Neuronal stem cell (in vitro differentiated cells): ENCODE measurements around the gene ENPEP.

Experiments
- DNase-seq: peaks from one replicate; pipeline ENCODE4 v3.0.0-alpha.2; 2013; ENCODE audit warnings: low spot score
- H2AFZ ChIP-seq: one replicate; pipeline ENCODE4 v1.6.1; 2013; ENCODE audit warnings: mild to moderate bottlenecking, low read length, inconsistent platforms
- H2AK5ac ChIP-seq: 2 replicates; pipeline ENCODE4 v1.6.1; 2013; ENCODE audit warnings: low read depth, mild to moderate bottlenecking, inconsistent platforms, low read length, moderate library complexity, mixed read lengths
- H2BK120ac ChIP-seq: 2 replicates; pipeline ENCODE4 v1.6.1; 2013; ENCODE audit warnings: low read depth, mild to moderate bottlenecking, inconsistent platforms, low read length, moderate library complexity, mixed read lengths
- H2BK12ac ChIP-seq: one replicate; pipeline ENCODE4 v1.6.1; 2013; ENCODE audit warnings: low read length, inconsistent platforms
- H2BK15ac ChIP-seq: 2 replicates; pipeline ENCODE4 v1.6.1; 2013; ENCODE audit warnings: mild to moderate bottlenecking, low read length, inconsistent platforms, mixed read lengths
- H2BK5ac ChIP-seq: one replicate; pipeline ENCODE4 v1.6.1; 2013; ENCODE audit warnings: inconsistent platforms, mild to moderate bottlenecking, low read length, moderate library complexity
- H3K14ac ChIP-seq: one replicate; pipeline ENCODE4 v1.6.1; 2013; ENCODE audit warnings: low read length, inconsistent platforms
- H3K18ac ChIP-seq: 2 replicates; pipeline ENCODE4 v1.6.1; 2013; ENCODE audit warnings: low read length, inconsistent platforms
- H3K23ac ChIP-seq: 2 replicates; pipeline ENCODE4 v1.6.1; 2013; ENCODE audit warnings: low read depth, mild to moderate bottlenecking, mixed read lengths, low read length, inconsistent platforms; ENCODE audit not compliant: poor library complexity
- H3K27ac ChIP-seq: replicated peaks from 3 replicates; pipeline ENCODE4 v1.5.1; 2013; ENCODE audit warnings: low read length, inconsistent platforms
- H3K27me3 ChIP-seq, 3 experiments: 2 replicates each; pipeline ENCODE4 v1.6.1; 2013; ENCODE audit warnings: low read length in 3 of 3, mild to moderate bottlenecking in 2 of 3, inconsistent platforms in 1 of 3, low read depth in 1 of 3, mixed read lengths in 1 of 3, moderate library complexity in 1 of 3; ENCODE audit not compliant: control insufficient read depth in 3 of 3, insufficient read depth in 3 of 3
- H3K36me3 ChIP-seq, 2 donors: replicated peaks in 1 of 2; 2 replicates each; pipeline ENCODE4 v1.6.1; 2013; ENCODE audit warnings: low read length in 2 of 2; ENCODE audit not compliant: control insufficient read depth in 2 of 2, insufficient read depth in 2 of 2
- H3K4ac ChIP-seq: 2 replicates; pipeline ENCODE4 v1.6.1; 2013; ENCODE audit warnings: inconsistent platforms, mild to moderate bottlenecking, low read length, moderate library complexity
- H3K4me1 ChIP-seq, 2 donors: 1 replicate in 1 of 2; 2 replicates in 1 of 2; pipeline ENCODE4 v1.6.1; 2013; ENCODE audit warnings: low read length in 2 of 2, low read depth in 1 of 2; ENCODE audit not compliant: control insufficient read depth in 2 of 2, insufficient read depth in 1 of 2
- H3K4me2 ChIP-seq: one replicate; pipeline ENCODE4 v1.6.1; 2013; ENCODE audit warnings: mild to moderate bottlenecking, low read length, inconsistent platforms; ENCODE audit not compliant: insufficient read depth, poor library complexity, severe bottlenecking
- H3K4me3 ChIP-seq, 2 donors: 2 replicates each; pipeline ENCODE4 v1.5.1; 2013; ENCODE audit warnings: low read length in 2 of 2, mild to moderate bottlenecking in 2 of 2, inconsistent platforms in 1 of 2, moderate library complexity in 1 of 2
- H3K79me1 ChIP-seq: one replicate; pipeline ENCODE4 v1.6.1; 2013; ENCODE audit warnings: low read depth, mild to moderate bottlenecking, inconsistent platforms, low read length, moderate library complexity
- H3K9ac ChIP-seq: one replicate; pipeline ENCODE4 v1.6.1; 2013; ENCODE audit warnings: mild to moderate bottlenecking, low read depth, low read length, inconsistent platforms; ENCODE audit not compliant: poor library complexity
- H3K9me3 ChIP-seq, 2 donors: replicated peaks in 1 of 2; 2 replicates each; pipeline versions ENCODE3 to v1.6.1; 2013; ENCODE audit warnings: low read length in 2 of 2, mild to moderate bottlenecking in 2 of 2, inconsistent platforms in 1 of 2, low read depth in 1 of 2, mixed read lengths in 1 of 2, moderate library complexity in 1 of 2; ENCODE audit not compliant: control insufficient read depth in 2 of 2, insufficient read depth in 1 of 2
- H4K8ac ChIP-seq: one replicate; pipeline ENCODE4 v1.6.1; 2013; ENCODE audit warnings: low read depth, mild to moderate bottlenecking, inconsistent platforms, low read length, moderate library complexity
- H4K91ac ChIP-seq: one replicate; pipeline ENCODE4 v1.6.1; 2013; ENCODE audit warnings: low read length, low read depth, mild to moderate bottlenecking, inconsistent platforms; ENCODE audit not compliant: poor library complexity
- WGBS, 2 donors: extraction: QIAGEN DNeasy Blood & Tissue Kit; methylation state at CpG; one replicate each; pipeline ENCODE4 v1.1.7; 2013; ENCODE audit warnings: missing lambda C conversion rate in 2 of 2, mixed read lengths in 1 of 2; ENCODE audit not compliant: insufficient read length in 2 of 2, insufficient replicate concordance in 1 of 2; ENCODE audit errors: extremely low coverage in 2 of 2; 5-methylcytosine and 5-hydroxymethylcytosine counted together

Gene ENPEP

GRCh38 chr4:110533940-110534339 is 58.0 kb downstream of the ENPEP start:
- no peak overlapping the region for H2AK5ac ChIP-seq
- H3K36me3 ChIP-seq = no peaks in the 10 kb centered on the region
- H3K4me3 ChIP-seq = no peak overlapping the region
- WGBS, 2 donors = no CpG with 5 or more reads among the region's 3 CpGs
- H2BK120ac ChIP-seq = no peak overlapping the region
- no peak for DNase-seq
- no peak overlapping the region for H2BK5ac ChIP-seq
- H3K4me2 ChIP-seq = no peak overlapping the region
- H4K91ac ChIP-seq = no peak overlapping the region
- no peak overlapping the region for H2BK15ac ChIP-seq
- no peak overlapping the region for H2AFZ ChIP-seq
- no peak overlapping the region for H4K8ac ChIP-seq
- no peak overlapping the region for H3K4ac ChIP-seq
- H2BK12ac ChIP-seq = no peak overlapping the region
- H3K9ac ChIP-seq = no peak overlapping the region
- H3K4me1 ChIP-seq = peaks cover 0 to 2% of the 10 kb centered on the region in 2 donors
- peaks cover 0 to 7% of the 10 kb centered on the region in 2 donors for H3K9me3 ChIP-seq
- no peak overlapping the region for H3K14ac ChIP-seq
- H3K18ac ChIP-seq = no peak overlapping the region
- peaks cover 0 to 5% (median 0%) of the 10 kb centered on the region in 3 experiments for H3K27me3 ChIP-seq
- no peaks in the 10 kb centered on the region for H3K79me1 ChIP-seq
- H3K23ac ChIP-seq = no peak overlapping the region
- H3K27ac ChIP-seq = no peak overlapping the region

GRCh38 chr4:110540581-110540980 is 64.6 kb downstream of the ENPEP start:
- no peak overlapping the region for H4K8ac ChIP-seq
- H2AFZ ChIP-seq = no peak overlapping the region
- H3K14ac ChIP-seq = no peak overlapping the region
- H2BK120ac ChIP-seq = no peak overlapping the region
- H3K18ac ChIP-seq = no peak overlapping the region
- no peaks in the 10 kb centered on the region for H3K27me3 ChIP-seq
- no peaks in the 10 kb centered on the region for H3K4me1 ChIP-seq
- no peak overlapping the region for H2BK5ac ChIP-seq
- H3K27ac ChIP-seq = no peak overlapping the region
- H3K4me2 ChIP-seq = no peak overlapping the region
- peaks cover 0 to 7% of the 10 kb centered on the region in 2 donors for H3K9me3 ChIP-seq
- no peak overlapping the region for H3K23ac ChIP-seq
- H4K91ac ChIP-seq = no peak overlapping the region
- no peak overlapping the region for H2BK15ac ChIP-seq
- H2AK5ac ChIP-seq = no peak overlapping the region
- H3K79me1 ChIP-seq = no peaks in the 10 kb centered on the region
- H3K4me3 ChIP-seq = no peak overlapping the region
- DNase-seq = no peak
- H3K9ac ChIP-seq = no peak overlapping the region
- H3K4ac ChIP-seq = no peak overlapping the region
- no peaks in the 10 kb centered on the region for H3K36me3 ChIP-seq
- H2BK12ac ChIP-seq = no peak overlapping the region
- WGBS, 2 donors = no CpG with 5 or more reads among the region's 3 CpGs

- Histone ChIP-seq H2BK12ac (no peak overlapping the region), H3K9ac (no peak overlapping the region), H2BK5ac (no peak overlapping the region), H3K9me3 (peaks cover 0 to 7% of the 10 kb centered on the region in 2 donors), H2AK5ac (no peak overlapping the region), H3K14ac (no peak overlapping the region), H3K36me3 (no peaks in the 10 kb centered on the region), H3K79me1 (no peaks in the 10 kb centered on the region), H2BK15ac (no peak overlapping the region), H2BK120ac (no peak overlapping the region), H2AFZ (no peak overlapping the region), H3K18ac (no peak overlapping the region), H3K27me3 (no peaks in the 10 kb centered on the region), H4K91ac (no peak overlapping the region), H3K23ac (no peak overlapping the region), H3K4me3 (no peak overlapping the region), H3K4ac (no peak overlapping the region), H4K8ac (no peak overlapping the region), H3K4me2 (no peak overlapping the region), H3K27ac (no peak overlapping the region), H3K4me1 (no peaks in the 10 kb centered on the region)
- DNase-seq = no peak
- no CpG with 5 or more reads among the region's 1 CpG for WGBS, 2 donors
Measured at GRCh38 chr4:110540982-110541451, 65.1 kb downstream of the ENPEP start.

- H3K4me3 ChIP-seq = no peak overlapping the region
- H3K18ac ChIP-seq = no peak overlapping the region
- no peak for DNase-seq
- H3K4me2 ChIP-seq = no peak overlapping the region
- H3K9ac ChIP-seq = no peak overlapping the region
- H3K4ac ChIP-seq = no peak overlapping the region
- no peaks in the 10 kb centered on the region for H3K27me3 ChIP-seq
- H2AFZ ChIP-seq = no peak overlapping the region
- no CpG with 5 or more reads among the region's 2 CpGs for WGBS, 2 donors
- no peak overlapping the region for H3K14ac ChIP-seq
- H3K27ac ChIP-seq = no peak overlapping the region
- no peak overlapping the region for H3K23ac ChIP-seq
- H4K91ac ChIP-seq = no peak overlapping the region
- H3K9me3 ChIP-seq = no peaks in the 10 kb centered on the region
- H3K36me3 ChIP-seq = no peaks in the 10 kb centered on the region
- H2BK12ac ChIP-seq = no peak overlapping the region
- H3K4me1 ChIP-seq = no peaks in the 10 kb centered on the region
- H2AK5ac ChIP-seq = no peak overlapping the region
- H2BK5ac ChIP-seq = no peak overlapping the region
- no peak overlapping the region for H2BK120ac ChIP-seq
- H2BK15ac ChIP-seq = no peak overlapping the region
- H4K8ac ChIP-seq = no peak overlapping the region
- H3K79me1 ChIP-seq = no peaks in the 10 kb centered on the region
Measured at GRCh38 chr4:110543577-110543976, 67.6 kb downstream of the ENPEP start.
